WTC11 (cell line): ENCODE results near the gene SULT6B1.

ENCODE experiments used
- CBFB ChIP-seq: sonication (generic); formaldehyde crosslinking; IDR thresholded peaks from 2 replicates; pipeline ENCODE4 v1.8.1; 2022; ENCODE audit warnings: mild to moderate bottlenecking, low read depth, missing genetic modification reagents
- CTCF ChIP-seq: fragments of 200-600 bp; IDR thresholded peaks from 2 replicates; pipeline ENCODE4 v1.8.0; 2022; ENCODE audit warnings: antibody characterized with exemption
- ELF4 ChIP-seq: sonication (generic); formaldehyde crosslinking; IDR thresholded peaks from 2 replicates; pipeline ENCODE4 v1.8.1; 2022; ENCODE audit warnings: low read depth, mild to moderate bottlenecking, moderate library complexity, missing genetic modification reagents
- FOXK1 ChIP-seq: sonication (generic); formaldehyde crosslinking; IDR thresholded peaks from 2 replicates; pipeline ENCODE4 v1.8.0; 2022; ENCODE audit warnings: mild to moderate bottlenecking, moderate library complexity, missing genetic modification reagents
- IRF1 ChIP-seq: sonication (generic); formaldehyde crosslinking; IDR thresholded peaks from 2 replicates; pipeline ENCODE4 v1.8.0; 2023; ENCODE audit warnings: missing genetic modification reagents
- JUN ChIP-seq: sonication (generic); formaldehyde crosslinking; IDR thresholded peaks from 2 replicates; pipeline ENCODE4 v1.8.0; 2023; ENCODE audit warnings: mild to moderate bottlenecking, missing genetic modification reagents
- MAX ChIP-seq: sonication (generic); formaldehyde crosslinking; IDR thresholded peaks from 2 replicates; pipeline ENCODE4 v1.8.0; 2022; ENCODE audit warnings: mild to moderate bottlenecking, missing genetic modification reagents
- NFE2L1 ChIP-seq: sonication (generic); formaldehyde crosslinking; IDR thresholded peaks from 2 replicates; pipeline ENCODE4 v1.8.1; 2023; ENCODE audit warnings: missing genetic modification reagents
- PRRX2 ChIP-seq: fragments of 250-450 bp; sonication (Bioruptor Pico); IDR thresholded peaks from 2 replicates; pipeline ENCODE4 v1.8.0; 2021; ENCODE audit warnings: mild to moderate bottlenecking
- ZNF219 ChIP-seq: sonication (generic); formaldehyde crosslinking; IDR thresholded peaks from 2 replicates; pipeline ENCODE4 v1.8.0; 2023; ENCODE audit warnings: missing genetic modification reagents, mild to moderate bottlenecking, borderline replicate concordance
- ZSCAN18 ChIP-seq: fragments of 250-450 bp; sonication (Bioruptor Pico); IDR thresholded peaks from 2 replicates; pipeline ENCODE4 v2.1.2; 2022; ENCODE audit warnings: mild to moderate bottlenecking, moderate library complexity

- TF ChIP-seq CTCF (no peak), ZSCAN18 (no peak), JUN (CRISPR knock-in tag) (no peak), IRF1 (CRISPR knock-in tag) (no peak), PRRX2 (CRISPR knock-in tag) (no peak), MAX (CRISPR knock-in tag) (no peak), CBFB (CRISPR knock-in tag) (no peak), FOXK1 (no peak), ELF4 (CRISPR knock-in tag) (no peak), NFE2L1 (CRISPR knock-in tag) (no peak), ZNF219 (CRISPR knock-in tag) (no peak)
These were observed 38.7 kb downstream of the SULT6B1 start for GRCh38 chr2:37149626-37150322.
